Stimulated activated CD4-positive, alpha-beta T cell treated with anti-CD3 and anti-CD28 coated beads, Interleukin-1b, Interleukin-23, amount 100 ng/mL, for 48 hours (primary cell): ENCODE results near the gene RGS3.
"Not testable (repeated sequence)": the region's sequence is repeated elsewhere in the genome, so short reads cannot be mapped to it uniquely, and the experiment has no call there.

Experiments used
- DNase-seq: peaks from one replicate; pipeline ENCODE4 v3.0.0-alpha.2; 2020

RGS3 gene

DNA sequence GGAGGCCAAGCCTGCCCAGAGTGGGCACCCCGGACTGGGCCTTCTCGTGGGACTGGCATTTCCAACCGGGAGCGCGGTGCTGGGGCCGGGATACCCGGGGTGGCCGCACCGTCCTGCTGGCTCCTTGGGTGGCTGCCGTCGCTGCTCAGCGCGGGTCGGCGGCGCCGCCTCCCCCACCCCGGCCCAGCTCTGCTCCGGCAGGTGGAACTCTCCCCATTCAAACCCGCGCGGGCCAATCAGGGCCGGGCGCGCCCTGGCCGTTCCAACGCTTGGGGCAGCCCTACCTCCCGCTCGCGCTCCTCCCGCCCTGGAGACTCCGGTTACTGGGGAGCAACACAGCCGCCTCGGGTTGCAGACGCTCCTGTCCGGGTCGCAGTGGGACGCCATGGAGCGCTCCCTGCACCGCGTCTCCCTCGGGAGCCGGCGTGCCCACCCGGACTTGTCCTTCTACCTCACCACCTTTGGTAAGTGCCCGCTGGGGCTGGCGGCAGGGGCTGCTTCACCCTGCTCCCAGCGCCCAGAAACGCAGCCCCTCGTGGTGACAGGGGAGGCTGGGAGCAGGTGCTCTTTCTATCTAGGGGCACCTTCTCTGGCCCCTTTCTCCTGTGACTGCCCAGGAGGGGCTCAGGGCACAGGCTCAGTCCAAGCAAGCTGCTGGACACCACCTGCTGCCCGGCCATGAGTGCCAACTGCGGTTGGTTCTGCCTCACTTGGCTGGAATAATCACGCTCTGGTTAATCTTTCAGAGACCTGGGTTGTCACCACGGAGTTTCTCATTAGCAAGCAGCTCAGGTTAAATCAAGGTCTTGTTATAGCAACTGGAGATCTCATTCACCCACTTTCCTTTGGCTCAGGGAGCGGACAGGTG lies at the start of gene RGS3:
RGS3 (plus strand) TSS at position 310 of the 868 bp plus-strand sequence; CDS start at position 386, 76 bp downstream.
- DNase-seq, result no peak

DNA sequence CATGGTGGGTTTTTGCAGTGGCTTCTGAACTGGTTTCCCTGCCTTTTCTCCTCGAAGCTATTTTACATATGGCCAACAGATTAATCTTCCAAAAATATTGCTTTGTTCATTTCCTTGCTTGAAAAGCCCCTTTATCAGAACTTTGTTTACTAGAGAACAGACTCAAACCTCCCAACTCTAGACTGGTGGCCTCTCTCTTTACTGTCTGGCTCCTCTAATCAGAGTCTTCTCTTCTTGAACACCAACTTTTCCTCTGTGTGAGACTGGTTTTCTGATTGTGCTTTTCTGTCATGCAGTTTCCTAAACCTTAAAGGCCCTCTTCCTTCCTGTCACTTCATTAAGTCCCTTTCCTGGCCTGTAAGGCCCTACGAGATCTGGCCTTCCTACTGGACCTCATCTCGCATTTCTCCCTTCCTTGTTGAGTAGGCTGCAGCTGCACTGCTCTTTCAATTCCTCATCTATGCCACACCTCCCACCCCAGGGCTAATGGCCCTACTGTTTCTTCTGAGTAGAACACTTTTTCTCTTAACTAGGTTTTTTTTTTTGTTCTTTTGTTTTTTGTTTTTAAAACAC lies 47.3 kb upstream of the RGS3 start:
- DNase-seq, result no peak

GRCh38 chr9:113417370-113417769 lies 46.2 kb upstream of the RGS3 start:
- DNase-seq, result no peak

GRCh38 chr9:113421726-113422125 lies 41.8 kb upstream of the RGS3 start:
- no peak for DNase-seq

DNA sequence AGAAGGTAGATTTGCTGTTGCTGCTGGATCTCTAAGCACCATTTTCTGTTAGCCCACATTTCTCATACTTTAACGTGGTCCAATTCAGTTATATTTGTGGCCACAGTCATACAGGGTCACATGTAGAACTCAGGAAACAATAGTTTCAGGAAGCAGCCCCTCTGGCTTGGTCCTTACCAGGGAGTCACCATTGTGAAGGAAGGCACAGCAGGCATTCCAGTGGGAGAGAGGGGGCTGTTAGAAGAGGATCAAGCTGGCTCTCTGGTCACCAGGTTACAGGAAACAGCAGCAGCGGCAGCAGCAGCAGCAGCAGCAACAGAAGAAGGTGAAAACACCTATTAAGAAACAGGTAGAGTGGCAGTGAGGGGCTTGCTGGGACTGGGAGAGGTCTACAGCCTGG lies 38.5 kb upstream of the RGS3 start:
- no peak for DNase-seq

DNA sequence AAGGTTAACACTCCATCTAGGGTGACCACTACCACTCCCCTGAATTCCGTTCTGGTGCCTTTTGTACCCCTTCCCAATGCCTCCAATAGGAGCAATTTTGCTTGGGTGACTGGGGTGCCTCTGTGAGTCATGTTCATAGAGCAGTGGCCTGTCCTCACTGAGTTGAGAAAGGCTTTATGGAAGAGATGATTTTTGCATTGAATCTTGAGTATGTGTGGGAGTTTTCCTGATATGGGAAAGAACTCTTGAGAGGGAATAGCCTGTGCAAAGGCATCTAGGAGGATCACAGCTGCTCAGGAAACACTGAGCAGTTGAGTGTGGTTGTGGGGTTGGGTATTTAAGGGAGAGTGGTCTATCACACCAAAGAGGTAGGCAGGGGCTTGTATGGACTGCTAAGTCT lies 36.8 kb upstream of the RGS3 start:
- no peak for DNase-seq

GRCh38 chr9:113427629-113428028 lies 35.9 kb upstream of the RGS3 start:
- no peak for DNase-seq

DNA sequence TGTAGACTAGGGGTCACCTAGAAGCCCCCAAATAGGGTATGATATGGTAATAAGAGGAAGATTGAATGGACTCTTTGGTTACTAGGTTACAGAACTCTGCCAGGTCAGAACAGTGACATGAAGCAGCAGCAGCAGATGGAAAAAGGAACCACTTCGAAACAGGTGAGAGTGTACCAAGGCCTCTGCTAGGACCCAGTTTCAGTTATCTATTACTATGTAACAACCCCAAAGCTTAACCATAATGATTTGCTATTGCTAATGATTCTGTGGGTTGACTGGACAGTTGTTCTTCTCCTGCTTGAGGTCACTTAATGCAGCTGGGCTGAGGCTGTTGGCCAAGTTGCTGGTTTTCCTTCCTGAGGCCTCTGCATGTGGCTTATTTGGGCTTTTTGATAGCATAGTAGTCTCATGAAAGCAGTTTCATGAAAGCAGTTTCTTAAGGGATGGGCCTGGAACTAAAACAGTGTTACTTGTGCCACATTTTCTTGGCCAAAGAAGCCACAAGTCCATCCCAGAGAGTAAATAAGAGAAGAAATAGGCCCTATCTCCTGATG lies 35.4 kb upstream of the RGS3 start:
- no peak for DNase-seq

DNA sequence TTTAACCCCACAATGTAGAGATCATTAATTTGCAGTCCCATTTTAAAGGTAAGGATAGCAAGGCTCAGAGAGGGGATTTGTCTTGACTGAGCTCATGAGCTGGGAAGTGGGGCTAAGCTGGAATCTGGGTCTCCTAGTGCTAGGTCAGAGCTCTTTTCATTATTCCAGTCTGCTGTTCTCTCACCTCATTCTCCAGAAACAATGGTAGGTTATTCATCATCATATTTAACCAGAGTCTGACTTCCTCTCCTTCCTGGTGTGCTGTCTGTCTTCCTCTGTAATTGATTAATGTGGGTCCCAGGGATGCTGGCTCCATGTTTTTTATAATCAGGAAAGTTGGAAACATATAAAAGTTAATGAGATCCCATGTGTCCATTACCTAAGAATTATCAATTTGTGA lies 32.3 kb upstream of the RGS3 start:
- DNase-seq, result no peak

- no peak for DNase-seq
These were observed 26.6 kb upstream of the RGS3 start for GRCh38 chr9:113436728-113437515.

DNA sequence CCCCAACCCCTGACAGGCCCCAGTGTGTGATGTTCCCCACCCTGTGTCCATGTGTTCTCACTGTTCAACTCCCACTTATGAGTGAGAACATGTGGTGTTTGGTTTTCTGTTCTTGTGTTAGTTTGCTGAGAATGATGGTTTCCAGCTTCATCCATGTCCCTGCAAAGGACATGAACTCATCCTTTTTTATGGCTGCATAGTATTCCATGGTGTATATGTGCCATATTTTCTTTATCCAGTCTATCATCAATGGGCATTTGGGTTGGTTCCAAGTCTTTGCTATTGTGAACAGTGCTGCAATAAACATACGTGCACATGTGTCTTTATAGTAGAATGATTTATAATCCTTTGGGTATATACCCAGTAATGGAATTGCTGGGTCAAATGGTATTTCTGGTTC lies 25.8 kb upstream of the RGS3 start:
- DNase-seq, result not testable (repeated sequence)

GRCh38 chr9:113444736-113445135 lies 18.8 kb upstream of the RGS3 start:
- DNase-seq, result no peak

GRCh38 chr9:113446323-113446740 lies 17.2 kb upstream of the RGS3 start:
- DNase-seq, result no peak

DNA sequence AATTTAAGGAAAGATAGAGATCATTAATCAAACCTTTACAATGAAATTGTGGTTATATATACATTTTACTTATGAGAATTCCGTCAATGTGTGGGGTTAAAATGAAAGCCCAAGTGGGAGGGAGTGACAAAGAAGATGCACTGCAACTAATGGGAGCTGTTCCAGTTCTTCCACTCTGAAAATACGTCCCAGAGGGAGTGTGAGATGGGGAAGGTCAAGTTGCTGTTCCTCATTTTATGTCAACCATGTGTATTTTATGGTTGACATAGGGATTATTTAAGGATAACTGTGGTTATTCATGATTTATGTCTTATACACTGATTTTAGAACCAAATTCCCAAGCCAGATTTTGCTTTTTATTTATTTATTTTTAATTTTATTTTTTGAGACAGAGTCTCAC lies 14.2 kb upstream of the RGS3 start:
- DNase-seq, result no peak

DNA sequence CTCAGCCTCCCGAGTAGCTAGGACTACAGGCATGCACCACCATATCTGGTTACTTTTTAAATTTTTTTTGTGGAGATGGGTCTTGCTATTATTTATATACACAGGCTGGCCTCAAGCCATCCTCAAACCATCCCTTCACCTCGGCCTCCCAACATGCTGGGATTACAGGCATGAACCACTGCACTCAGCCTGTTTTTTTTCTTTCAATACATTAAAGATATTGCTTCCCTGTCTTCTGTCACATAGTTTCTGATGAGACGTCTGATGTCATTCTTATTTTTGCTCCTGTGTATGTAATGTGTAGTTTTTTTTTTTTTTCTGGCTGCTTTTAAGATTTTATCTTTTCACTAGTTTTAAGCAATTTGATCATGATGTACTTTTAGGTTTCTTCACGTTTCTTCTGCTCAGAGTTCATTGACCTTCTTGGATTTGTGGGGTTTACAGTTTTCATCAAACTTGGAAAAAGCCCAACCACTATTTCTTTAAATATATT lies 11.4 kb upstream of the RGS3 start:
- no peak for DNase-seq

DNA sequence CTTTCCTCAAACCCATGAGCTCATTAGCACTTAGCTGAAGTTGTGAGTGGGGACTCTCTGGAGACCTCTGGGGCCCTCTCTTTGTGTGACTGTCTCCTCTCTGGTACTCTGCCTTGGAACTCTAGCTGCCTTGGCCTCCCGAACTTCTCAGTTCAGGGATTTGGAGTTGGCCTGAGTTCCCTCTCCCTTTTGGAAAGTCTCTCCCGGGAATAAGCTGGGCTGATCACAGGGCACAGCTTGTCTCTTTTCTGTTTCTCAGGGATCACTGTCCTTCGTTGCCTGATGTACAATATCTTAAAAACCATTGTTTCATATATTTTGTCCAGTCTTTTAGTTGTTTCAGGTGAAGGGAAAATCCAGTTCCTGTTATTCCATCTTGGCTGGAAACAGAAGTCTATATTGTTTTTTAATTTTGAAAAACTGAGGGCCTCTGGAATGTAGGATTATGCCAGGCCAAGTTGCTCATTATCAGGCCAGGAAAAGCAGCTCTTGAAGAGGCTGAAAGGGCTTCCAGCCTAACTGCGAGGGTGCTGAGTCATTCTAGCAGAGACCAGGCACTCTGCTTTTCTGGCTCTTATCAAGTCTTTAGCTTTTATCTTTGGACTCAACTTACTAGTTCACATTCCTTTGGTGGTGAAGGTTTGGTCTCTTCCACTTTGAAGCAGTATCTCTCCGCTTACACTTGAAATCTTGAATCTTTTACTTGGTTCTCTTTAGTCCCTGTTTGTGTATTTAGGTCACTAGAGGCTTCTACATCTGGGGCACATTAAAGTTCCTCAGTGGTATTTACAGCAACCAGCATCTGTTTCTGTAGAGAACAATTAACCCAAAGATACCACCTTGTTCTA lies 8.4 kb upstream of the RGS3 start:
- no peak for DNase-seq

- DNase-seq, result no peak
These were observed 7.3 kb upstream of the RGS3 start for GRCh38 chr9:113456235-113456634.

DNA sequence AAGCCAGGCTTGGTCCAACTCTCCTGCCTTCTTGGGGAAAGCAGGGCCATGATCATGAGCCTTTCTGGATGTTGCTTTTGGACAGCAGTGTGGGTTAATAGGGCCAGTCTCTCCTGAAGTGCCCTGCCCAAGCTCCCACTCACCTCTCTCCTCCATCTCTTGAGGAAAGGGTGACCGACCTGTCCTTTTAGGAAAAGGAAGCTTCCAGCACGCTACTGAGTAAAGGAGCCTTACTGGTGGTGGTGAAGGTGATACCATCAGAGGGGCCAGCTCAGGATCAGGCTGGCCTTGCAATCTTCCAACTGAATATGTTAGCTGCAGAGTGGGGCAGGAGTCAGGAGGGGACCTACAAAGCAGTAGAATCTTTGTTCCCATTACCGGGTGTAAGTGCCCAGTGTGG lies 2.2 kb upstream of the RGS3 start:
- no peak for DNase-seq

DNA sequence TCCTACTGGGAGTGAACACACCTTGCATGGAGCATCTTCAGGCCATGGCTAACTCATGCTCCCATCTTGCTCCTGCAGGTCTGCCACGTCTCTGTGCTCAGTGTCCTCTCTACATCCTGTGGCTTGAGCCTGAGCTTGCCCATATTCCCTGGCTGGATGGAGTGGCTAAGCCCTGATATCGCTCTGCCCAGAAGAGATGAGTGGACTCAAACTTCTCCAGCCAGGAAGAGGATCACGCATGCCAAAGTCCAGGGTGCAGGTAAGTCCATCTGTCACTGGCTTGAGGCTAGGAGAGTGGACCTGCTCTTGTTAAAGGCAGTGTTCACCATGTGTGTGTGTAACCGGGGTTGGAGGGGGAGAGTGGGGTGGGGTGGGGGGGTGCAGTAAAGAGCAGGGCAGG lies 1.6 kb upstream of the RGS3 start:
- no peak for DNase-seq

- no peak for DNase-seq
These were observed 693 bp upstream of the RGS3 start for GRCh38 chr9:113462781-113463286.

DNA sequence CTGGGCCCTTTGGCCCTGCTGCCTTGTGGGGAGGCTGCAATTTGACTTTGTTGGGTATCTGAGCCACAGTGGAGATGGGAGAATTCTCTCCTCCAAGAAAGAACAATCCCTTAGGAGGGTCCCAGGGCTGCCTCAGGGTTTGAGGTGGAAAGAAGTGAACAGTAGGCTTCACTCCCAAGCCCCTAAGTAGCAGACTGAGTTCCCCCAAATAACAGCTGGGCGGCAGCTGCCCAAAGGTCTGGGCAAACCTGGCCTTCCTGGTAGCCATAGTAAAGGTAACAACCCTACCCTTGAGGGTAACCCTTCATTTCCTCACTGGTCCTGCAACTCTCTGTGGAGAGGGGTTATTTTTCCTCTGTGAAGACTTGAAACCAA lies 746 bp downstream of the RGS3 start:
- DNase-seq, result no peak

- no peak for DNase-seq
These were observed 2.1 kb downstream of the RGS3 start for GRCh38 chr9:113465599-113466140.
